Medulla oblongata (tissue), 1 donor: Measurements from ENCODE around the gene LAMTOR2.
"Not testable (repeated sequence)": the region's sequence is repeated elsewhere in the genome, so short reads cannot be mapped to it uniquely, and the experiment has no call there.

Experiments used
- DNase-seq: peaks from one replicate; pipeline ENCODE4 v3.0.0-alpha.2; 2015; ENCODE audit errors: extremely low spot score

LAMTOR2 gene

DNA sequence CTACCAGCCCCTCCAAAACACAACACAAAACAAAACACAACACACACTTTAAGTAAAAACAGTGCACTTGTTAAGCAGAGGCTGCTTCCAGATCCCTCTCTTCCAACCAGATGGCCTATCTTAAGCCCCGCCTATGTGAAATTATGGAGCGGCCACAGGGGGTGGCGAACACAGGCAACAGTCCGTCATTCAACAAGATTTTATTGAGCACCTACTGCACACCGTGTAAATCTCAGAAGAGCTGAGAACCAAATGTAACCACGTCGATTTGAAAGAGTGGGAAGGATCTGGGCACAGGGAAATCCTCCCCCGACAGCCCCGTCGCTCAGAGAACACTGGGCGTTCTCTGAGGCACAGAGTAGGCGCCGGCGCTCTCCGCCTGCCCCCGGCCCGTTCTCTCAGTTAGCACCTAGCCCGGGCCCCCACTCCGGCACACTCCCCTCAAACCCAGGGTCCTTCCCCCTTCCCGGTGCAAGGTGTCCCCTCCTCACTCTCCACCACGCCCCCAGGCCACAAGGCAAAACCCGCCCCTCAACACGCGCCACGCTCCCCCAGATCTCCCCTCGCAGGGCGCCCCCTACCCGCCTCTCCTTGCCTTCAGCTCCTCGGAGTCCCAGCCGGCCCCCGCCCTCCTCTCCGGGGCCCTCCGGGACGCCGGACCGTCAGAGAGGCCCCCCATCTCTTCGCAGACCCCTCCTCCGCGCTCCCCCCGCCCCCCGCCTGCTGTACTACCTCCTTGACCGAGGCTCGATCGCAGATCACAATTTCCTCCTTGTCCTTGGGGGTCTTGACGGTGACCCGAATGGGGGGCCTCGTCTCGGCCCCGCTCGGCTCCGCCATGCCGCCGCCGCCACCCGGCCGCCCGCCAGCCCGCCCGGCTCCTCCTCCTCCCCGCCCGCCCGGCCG is 1.5 kb upstream of the LAMTOR2 start:
- peak; percentile 42 for DNase-seq

DNA sequence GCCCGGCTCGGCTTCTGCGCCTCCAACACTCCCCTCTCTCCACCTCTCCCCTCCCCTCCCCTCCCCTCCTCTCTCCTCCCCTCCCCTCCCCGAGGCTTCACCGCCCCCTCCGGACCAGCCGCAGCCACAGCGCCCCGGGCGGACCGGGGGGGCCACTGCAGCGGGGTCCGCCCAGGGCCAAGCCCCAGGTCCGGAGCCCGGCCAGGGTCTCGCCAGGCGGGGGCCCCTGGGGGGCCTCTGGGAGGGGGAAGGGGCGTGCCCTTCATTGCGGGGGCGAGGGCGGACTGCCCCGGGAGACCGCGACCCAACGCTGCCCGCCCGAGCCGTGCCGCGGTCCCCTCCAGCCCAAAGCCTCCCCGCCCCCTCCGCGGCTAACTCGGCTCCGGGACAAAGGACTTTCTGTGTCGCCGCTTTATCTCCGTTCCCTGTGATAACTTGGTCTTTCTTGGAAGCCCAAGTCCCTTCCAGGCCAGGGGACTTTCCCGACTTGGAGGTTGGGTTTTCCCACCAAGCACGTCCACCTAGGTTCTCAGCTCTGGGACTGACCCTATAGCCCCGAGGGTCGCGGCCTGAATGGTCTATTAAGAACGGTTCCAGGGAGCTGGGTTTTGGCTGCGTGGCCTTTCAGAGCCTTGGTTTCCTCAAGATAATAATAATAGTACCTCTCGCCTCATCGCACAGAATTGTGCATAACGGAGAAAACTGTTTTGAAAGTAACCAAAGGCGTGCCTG is 648 bp upstream of the LAMTOR2 start, which contains the start of gene UBQLN4:
Gene UBQLN4 (minus strand): TSS at position 31 of the 732 bp plus-strand sequence. CDS start 97 bp downstream, outside the sequence.
- DNase-seq = peak; percentile 93

DNA sequence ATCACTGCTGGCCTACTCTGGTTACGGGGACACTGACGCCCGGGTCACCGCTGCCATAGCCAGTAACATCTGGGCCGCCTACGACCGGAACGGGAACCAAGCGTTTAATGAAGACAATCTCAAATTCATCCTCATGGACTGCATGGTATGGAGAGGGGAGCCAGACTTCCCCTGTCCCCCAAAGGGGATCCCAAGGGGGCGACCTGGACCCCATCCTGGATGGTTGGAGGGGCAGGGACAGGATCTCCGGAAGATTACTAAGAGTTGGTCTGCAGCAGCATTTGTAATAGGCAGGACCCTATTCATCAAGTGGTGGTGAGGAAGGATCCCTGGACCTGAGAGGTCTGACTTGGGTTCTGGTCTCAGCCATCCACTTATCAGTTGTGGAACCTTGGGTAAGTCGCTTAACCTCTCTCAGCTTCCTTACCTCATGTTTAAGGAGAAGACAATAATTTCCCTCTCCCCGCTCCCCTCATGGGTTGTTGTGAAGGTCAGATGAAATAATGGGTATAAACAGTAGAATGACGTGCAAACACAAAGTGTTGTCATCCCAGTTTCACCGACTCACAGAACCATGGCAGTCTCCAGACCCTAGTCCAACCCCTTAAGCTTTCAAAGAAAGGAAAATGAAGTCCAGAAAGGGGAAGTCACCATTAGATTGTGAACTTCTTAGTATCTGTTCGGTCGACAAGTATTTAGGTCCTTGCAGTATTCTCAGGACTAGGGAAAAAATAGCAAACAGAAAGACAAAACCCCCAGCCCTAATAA is 883 bp downstream of the LAMTOR2 start:
- no peak for DNase-seq

DNA sequence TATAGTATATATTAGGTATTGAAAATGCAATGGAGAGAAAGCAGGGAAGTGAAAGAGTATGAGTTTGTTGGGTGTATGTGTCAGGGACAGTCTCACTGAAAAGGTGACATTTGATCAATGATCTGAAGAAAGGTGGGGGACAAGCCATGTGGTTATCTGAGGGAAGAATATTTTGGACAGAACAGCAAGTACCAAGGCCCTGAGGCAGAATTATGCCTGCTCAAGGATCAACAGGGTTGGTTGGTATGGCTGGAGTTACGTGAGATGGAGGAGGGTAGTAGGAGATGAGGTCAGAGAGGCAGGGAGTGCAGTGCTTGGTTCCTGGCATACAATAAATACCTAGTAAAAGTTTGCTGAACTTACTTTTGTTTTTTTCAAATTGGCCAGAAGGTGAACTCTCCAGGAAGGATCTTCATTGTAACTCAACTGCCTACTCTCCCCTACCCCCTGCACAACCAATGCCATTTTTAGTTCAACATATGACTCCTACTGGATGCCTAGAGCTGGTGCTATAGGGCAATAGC is 1.8 kb downstream of the LAMTOR2 start:
- no peak for DNase-seq

DNA sequence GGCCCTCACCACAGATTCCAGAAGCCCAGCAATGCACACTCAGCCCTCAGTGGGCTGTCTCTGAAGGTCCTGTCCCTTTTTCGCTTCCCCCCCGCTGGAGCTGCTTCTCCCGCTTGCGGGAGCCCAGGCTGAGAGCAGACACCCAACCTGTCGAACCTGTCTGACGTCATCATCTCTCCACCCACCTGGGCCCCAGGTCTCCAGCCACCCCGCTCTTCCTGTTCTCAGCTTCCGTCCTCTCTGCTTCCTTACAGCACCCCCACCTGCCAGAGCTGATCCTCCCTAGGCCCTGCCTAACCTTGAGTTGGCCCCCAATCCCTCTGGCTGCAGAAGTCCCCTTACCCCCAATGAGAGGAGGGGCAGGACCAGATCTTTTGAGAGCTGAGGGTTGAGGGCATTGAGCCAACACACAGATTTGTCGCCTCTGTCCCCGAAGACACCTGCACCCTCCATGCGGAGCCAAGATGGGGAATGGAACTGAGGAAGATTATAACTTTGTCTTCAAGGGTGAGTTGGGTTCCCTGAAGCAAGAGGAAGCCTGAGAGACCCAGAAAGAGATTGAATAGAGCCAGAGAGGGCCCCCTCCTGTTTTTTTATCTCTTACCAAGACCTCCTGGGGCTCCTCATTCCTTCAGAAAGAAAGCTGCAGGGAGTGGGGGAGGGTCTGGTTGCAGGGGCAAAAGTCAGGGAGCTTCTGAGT is 6.5 kb downstream of the LAMTOR2 start, which contains the start of gene RAB25:
Gene RAB25 (plus strand): TSS at position 224 of the 700 bp plus-strand sequence. CDS start 241 bp downstream, at position 465.
- no peak for DNase-seq

DNA sequence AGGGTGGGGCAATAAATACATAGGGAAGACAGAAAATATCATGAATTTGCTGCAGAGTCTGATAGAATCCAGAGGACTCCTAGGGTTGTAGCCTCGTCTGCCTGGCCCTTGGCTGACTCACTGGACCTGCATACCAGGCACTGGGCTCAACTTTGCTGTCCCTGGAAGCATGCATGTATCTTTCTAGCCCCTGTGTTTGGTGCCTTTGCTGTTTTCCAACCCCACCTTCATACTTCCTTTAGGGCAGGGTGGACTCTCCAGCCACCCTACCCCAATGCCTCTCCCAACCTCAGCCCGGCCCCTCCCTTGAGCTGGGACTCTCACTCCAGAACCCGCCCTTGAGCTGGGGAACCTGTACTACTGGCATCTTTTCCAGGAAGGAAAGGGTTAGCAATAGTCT is 7.6 kb downstream of the LAMTOR2 start:
- no peak for DNase-seq

DNA sequence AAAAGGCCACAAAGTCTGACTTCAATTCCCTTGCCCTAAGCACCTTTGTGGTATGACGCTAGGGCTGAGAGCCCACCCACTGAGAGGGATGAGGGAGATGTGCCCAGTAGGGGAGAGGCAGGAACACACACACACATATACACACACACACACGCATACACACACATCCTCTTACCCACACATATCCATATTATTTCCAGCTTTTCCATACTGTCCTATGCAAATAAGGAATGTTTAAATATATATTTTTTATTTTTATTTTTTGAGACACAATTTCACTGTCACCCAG is 9.4 kb downstream of the LAMTOR2 start:
- DNase-seq = no peak

DNA sequence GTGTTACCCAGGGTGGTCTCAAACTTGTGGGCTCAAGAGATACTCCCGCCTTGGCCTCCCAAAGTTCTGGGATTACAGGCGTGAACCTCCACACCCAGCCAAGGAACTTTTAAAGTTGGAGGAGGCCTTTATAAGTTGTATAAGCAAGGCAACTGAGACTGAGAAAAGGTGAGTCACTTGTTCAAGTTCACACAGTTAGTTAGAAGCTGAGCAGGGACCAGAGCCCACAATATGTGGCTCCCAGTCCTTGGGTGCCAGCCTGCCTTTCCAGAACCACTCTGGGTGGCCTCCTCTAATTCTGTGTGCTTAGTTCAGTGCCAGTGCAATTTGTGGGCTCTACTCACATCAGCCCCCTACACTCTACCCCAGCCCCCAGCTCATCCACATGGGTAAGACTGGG is 10.0 kb downstream of the LAMTOR2 start:
- no peak for DNase-seq

DNA sequence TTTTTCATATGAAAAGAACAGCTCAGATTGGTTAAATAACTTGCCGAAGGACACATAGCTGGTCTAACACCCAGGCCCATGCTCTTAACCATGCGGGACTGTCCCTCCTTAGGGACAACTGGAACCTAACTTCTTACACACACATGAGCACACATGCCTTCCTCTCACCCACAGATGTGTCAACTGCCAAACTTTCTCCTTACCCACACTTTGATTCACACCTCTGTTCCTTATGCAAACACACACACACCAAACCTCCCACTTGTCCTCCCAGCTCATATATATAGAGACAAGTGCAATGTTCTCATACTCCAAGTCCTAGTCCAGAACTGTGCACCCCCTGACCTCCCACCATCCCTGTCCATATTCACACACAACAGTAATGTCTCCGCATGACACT is 10.6 kb downstream of the LAMTOR2 start:
- DNase-seq = no peak

DNA sequence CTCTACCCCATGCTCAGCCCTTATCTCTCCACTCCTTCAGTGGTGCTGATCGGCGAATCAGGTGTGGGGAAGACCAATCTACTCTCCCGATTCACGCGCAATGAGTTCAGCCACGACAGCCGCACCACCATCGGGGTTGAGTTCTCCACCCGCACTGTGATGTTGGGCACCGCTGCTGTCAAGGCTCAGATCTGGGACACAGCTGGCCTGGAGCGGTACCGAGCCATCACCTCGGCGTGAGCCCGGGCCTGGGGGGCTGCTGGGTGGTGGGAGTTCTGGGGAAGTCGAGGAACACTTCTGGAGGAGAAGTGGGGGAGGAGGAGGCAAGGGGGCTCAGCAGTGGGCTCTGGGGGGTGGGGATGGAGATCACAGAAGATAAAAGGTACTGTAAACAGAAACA is 11.3 kb downstream of the LAMTOR2 start:
- DNase-seq = no peak

DNA sequence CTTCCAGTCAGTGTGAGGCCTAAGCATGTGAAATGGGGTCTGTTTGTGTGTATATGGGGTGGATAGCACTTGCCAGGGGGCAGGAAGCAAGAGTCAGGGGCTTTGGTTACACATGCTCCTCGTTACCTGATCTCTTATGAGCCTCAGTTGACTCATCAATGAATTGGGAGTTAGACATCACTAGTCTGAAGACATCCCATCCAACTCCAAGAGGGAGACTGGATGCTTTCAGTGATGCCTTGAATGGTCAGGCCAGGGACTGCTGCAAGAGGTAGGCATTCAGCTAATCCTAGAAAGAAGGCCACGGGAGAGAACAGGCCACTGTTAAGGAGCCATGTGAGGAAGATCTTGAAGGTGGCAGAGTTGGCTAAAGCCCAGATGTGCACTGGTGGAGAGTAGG is 12.7 kb downstream of the LAMTOR2 start:
- no peak for DNase-seq

DNA sequence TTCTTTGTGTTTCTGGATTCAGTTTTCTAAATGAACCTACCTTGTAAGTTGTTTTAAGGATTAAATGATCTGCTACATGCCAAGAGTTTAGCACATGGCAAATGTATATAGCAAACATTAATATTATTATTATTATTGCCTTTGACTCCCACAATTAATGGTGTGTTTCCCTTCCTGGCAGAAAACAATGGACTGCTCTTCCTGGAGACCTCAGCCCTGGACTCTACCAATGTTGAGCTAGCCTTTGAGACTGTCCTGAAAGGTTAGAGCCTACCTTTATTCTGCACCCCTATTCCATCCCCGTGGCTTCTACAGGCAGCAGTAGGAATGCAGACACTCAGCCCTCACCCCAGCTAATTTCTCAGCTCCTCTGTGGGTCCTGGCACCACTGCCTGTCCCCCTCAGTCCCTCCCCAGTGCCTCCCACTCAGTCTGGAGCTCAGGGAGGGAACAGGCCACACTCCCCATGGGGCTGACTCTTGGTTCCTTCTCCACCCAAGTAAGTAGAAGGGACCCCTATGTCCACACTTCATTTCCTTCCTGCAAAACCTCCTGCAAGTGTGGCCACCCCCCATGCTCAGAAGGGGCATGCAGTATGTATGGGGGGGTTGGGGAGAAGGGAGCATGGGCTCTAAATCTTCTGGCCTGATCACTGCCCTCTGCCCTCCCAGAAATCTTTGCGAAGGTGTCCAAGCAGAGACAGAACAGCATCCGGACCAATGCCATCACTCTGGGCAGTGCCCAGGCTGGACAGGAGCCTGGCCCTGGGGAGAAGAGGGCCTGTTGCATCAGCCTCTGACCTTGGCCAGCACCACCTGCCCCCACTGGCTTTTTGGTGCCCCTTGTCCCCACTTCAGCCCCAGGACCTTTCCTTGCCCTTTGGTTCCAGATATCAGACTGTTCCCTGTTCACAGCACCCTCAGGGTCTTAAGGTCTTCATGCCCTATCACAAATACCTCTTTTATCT is 15.2 kb downstream of the LAMTOR2 start:
- no peak for DNase-seq

DNA sequence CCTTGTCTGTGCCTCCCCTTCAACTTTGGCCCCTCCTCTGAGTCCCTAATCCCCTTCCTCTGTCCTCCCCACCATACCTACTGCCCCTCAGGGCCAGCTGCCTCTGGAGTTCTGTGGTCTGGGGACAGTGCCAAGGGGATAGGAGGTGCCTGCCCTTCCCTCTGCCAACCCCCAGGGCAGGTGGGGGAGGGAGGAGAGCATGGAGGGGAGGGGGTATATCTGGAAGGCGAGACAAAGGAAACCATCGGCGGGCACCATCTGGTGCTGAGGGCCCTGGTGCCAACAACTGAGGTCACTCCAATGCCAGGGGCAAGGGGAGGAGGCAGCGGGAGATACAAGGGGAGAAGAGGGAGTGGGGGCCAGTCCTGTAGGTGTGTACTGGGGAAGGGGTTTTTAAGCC is 16.0 kb downstream of the LAMTOR2 start:
- no peak for DNase-seq

DNA sequence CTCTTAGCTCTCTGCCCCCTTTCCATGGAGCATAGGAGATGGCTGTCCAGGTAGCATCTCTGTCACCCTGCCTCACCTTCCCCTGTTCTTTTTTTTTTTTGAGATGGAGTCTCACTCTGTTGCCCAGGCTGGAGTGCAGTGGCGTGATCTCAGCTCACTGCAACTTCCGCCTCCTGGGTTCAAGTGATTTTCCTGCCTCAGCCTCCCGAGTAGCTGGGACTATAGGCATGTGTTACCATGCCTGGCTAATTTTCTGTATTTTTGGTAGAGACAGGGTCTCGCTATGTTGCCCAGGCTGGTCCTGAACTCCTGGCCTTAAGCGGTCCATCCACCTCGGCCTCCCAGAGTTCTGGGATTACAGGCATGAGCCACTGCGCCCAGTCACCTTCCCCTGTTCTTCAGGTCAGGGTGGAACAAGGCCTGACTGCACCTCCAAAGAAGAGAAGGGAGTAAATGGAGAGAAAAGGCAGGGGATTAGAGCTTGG is 16.8 kb downstream of the LAMTOR2 start:
- not testable (repeated sequence) for DNase-seq

DNA sequence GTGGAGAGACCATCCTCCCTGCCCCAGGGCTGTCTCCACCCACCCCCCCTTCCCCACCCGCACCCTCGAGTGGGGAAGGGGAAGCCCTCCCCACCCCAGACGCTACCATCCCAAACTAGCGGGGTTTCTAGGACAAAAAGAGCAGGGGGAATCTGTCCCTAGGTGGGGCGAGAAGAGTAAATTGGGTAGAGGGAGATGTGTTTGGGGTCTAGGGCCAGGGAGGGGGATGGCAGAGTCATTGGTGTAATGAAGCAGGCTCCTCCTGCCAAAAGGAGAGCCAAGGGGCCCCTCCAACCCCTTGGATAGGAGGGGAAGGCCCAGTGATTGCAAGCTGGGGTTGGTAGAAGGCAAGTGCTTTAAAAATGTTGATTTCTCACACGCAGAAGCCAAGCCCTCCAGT is 17.7 kb downstream of the LAMTOR2 start:
- no peak for DNase-seq

DNA sequence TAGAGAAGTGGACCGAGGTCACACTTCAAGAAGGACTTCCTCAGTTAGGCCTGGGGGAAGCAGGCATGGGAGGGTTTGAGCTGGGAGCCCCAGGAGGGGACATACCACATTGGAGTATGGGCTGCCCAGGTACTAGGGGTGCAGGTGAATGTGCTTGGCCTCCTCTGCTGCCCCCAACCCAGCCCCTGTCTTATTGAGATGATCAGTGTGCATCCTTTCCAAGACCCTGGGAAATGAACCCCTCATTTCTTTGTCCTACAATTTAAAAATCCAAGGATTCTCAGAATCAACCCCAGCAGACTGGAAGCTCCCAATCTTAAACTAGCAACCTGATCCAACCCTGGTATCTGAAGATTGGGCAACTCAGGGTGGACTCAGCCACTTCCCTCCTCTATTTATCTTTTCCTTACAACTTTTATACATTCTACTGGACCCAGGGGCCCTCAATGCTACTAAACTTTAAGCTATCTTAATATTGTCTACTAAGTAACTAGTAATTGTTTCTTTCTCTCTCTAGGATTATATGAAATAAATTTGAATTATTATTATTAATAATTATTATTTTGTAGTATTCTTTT is 18.6 kb downstream of the LAMTOR2 start:
- no peak for DNase-seq

DNA sequence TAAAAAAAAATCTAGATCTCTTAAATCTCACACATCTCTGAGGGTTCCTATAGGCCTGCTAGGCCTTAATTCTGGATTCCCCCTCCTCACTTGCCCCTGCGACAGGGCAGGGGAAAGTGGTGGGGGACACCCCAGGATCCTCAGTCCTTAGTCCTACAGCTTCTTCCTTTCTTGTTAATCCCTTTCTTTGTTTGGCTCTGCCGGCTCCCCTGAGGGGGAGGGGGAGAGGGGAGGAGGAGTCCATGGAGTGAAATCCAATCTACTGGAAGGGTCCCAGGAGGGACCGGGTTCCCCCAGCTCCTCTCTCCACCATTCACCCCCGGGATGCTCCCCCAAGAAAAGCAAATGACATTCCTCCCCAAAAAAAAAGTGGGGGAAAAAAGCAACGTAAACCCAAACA is 19.2 kb downstream of the LAMTOR2 start:
- no peak for DNase-seq

DNA sequence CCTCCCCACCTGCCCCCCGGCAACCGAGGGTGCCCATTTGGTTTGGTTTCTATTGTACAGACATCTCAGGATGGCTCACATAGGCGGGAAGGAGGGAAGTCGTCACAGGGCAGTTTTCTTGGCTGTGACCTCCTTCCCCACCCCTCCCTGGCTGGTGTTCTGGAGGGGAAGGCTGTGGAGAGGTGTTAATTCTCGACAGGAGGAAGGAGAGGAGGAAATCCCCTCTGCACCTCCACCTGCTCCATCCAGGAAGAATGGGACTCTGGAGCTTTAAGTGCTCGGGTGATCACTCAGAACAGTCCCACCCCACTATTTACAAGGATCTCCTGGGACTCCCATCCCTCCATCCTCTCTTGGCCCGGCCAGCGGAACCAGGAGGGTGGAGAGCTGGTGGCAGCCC is 20.1 kb downstream of the LAMTOR2 start:
- DNase-seq = no peak

DNA sequence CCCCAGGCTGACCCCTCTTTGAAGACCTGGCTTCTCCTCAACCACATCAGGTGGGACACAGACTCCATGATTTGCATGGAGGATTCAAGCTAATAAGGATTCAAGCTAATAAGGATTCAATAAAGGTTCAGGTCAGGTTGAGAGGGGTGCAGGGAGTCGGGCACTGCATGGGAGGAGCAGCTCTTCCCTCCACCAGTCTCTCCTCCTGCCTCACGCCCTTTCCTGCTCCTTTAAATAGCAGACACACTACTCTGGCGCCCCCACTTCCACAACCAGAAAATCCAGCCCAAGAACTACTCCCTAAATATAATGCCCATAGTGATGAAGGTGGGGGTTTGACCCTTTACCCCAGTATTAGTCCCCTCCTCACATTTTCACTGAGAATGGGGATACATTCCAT is 20.6 kb downstream of the LAMTOR2 start:
- no peak for DNase-seq

DNA sequence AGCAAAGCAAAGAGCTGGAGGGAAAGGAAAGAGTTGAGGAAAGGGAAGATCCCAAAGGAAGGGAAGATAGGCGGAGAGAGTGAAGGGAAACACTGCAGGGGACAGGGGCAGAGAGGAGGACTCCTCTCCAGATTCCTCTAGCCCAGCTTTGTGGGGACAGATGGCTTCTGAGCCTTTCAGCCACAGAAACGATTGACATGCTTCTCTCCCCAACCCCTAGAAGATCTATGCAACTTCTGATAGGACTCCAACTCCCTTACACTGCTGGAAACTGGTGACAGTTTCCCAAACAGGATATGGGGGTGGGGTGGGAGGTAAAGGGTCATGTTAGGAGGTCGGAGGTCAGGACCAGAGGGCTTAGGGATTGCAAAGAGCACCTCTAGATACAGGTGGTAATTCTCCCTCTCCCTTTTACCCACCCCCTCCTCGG is 21.2 kb downstream of the LAMTOR2 start:
- DNase-seq = no peak
